ENCODE results near the gene TUBB6.

Gene TUBB6

DNA sequence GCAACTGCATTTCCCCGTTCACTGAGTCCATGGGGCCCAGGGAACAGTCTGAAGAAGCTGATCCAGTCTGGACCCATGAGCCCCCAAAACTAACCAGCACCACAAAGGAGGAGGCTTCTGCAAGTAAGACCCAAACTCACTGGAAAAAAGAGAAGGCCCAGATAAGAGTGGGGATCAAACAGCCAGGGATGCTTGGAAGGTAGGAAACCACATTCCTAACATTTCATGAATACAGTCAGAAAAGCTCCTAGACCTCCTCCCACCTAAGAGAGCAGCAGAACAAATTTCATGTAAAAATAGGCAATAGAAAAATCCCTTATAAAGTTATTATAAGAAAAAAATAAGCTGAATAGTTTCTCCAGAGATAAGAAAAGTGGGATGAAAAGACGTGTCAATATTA is 30.3 kb downstream of the TUBB6 start:
- DNase-seq (ENCODE audit: low spot score) = no peak

DNA sequence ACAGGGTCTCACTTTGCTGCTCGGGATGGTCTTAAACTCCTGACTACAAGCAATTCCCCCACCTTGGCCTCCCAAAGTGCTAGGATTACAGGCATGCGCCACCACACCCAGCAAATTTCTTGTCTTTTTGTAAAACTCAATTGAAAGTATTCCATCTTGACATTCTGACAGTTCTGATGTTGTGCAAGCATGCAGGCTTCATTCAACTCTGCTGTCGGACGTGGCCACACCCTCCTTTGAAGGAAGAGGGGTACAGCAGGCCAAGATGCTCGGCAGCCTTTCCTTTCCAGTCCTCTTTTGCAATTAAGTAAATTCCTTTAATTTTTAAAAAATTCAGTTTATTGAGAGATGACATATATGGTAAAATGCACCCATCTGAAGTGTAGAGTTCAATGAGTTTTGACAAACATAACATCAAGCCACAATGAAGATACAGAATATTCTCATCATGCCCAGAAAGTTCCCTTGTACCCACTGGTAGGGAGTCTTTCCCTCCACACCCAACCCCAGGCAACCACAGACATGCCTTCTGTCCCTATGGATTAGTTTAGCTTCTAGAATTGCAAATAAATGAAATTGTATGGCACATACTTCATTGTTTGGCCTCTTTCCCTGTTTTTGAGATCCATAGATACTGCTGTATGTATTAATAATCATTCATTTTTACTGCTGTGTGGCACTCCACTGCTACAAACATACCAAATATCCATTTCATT is 33.1 kb downstream of the TUBB6 start:
- DNase-seq (ENCODE audit: low spot score) = no peak

DNA sequence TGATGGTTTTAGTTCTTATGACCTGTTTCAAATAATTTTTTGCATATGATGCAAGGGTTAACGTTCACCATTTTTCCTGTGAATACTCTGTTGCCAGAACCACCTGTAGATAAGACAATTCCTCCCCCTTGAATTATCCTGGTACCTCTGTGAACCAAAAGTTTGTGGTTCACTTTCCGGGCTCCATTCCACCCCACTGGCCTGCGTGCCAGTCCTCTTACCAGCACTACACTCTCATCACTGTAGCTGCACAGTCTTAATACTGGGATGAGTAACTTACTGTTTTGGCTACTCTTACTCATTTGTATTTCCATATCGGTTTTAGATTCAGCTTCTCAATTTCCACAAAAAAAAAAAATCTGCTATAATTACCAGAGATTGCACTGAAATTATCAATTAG is 34.6 kb downstream of the TUBB6 start:
- DNase-seq (ENCODE audit: low spot score) = no peak

DNA sequence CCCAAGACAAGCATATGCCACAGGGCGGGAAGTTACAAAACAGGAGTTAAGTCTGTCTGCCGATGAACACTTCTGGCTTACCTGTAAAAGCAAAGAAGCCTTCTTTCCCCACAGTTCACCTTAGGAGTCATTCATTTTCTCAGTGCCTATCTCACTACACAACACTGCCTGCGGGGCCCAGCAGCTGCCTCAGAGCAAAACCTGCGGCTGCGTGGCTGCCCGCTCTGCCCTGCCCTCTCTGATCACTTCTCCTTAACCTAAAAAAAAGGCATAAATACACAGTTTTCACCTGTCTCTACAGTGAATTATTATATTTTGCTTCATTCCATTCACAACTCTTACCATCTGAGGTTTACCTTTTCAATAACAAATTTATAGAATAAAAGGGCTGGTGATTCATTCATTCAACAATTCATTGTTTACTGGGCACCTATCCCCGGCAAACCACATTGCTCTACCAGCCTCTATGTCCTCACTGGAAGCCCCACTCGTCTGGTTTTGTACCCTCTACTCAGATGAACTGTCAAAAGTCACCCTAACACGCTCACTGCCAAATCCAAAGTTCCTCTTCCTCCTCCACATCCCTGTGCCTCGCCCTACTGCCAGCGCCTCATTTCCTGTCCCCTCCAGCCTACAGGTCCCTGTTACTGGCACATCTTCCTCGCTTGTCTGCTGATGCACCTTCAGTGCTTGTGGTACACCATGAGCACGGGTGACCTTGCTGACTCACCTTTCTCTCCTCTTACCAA is 37.6 kb downstream of the TUBB6 start:
- DNase-seq (ENCODE audit: low spot score) = no peak

DNA sequence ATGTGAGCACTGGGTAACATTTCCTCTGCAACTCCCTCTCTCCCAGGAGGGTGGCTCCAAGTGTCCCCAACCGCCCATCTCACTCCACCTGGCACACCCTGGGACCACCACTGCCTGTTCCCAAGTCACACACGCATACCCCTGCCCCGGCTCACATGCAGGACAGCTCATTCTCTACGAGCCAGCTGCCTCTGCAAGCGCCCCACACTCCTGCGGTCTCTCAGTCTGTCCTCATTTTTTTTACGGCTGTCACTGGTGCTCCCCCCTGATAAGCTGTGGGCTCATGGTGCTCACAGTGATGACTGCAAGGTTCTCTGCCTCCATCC is 38.2 kb downstream of the TUBB6 start:
- DNase-seq (ENCODE audit: low spot score) = no peak

DNA sequence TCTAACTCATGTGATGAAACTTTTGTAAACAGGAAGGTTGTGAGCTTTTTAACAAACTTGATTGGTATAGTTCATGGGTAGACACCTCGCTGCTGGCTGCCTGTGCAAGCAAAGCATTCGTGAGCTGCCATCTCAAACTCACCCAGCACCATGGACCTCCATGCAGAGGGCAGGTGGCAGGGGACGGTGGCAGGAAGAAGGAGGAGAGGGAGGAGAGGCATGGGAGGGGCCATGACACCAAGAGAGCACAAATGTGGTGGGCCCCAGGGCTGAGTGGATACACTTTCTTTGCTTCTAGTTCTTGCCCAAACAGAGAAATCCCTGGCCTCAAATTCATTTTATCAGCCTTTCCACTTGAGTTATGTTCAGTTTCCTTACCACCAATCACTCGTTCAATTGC is 39.9 kb downstream of the TUBB6 start:
- no peak for DNase-seq (ENCODE audit: low spot score)

DNA sequence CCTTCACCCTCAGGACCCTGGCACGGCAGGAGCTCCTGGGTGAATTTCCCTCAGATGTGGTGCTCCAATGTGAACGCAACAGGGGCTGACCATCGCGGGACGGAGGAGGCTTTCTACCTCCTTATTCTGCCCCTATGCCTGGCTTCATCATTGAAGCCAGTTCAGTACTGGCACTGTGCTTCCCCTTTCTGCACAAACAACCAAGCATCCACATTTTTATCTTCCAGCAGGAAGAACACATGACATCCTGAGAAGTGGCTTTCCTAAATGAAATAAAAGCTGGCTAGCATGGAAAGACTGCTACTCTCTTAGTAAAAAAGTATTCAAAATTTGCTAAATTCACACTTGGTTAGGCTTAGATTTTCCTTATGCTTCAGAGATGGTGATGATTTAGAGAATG is 44.1 kb downstream of the TUBB6 start:
- no peak for DNase-seq (ENCODE audit: low spot score)

DNA sequence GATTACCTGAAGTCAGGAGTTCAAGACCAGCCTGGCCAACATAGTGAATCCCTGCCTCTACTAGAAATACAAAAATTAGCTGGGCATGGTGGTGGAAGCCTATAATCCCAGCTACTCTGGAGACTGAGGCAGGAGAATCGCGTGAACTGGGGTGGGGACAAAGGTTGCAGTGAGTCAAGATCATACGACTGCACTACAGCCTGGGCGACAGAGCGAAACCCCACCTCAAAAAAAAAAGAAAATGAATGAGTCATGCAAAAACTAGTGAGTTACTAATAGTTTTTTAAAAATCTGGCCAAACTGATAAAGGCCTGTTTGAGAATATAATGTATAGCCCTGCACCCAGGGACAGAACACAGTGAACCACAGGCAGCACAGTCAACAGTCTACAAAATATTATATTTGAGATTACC is 51.5 kb downstream of the TUBB6 start:
- no peak for DNase-seq (ENCODE audit: low spot score)

DNA sequence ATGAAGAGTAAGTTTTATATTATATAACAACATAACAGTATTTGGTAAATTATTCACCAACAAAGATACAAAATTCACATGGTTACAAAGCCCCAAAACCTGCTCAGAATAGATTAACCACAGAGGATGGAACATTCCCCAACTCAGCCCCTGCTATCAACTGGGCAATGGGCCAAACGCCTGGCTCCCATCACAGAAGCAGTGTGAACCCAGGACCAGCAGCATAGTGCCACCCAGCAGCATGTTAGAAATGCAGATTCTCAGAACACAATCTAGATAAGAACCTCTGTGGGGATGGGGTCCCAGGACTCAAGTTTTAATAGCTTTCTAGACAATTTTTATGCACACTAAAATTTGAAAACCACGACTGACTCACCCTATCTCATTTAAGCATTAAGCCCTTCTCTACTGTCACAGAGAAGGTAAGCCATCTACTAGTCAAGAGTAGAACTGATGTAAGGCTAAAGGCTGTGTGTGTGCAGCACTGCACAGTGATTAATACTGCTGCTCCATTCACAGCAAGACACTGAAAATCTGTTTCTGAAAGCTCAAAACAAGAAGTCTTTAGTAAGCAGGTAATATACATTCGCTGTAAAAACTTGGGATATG is 53.8 kb downstream of the TUBB6 start:
- DNase-seq (ENCODE audit: low spot score) = no peak

DNA sequence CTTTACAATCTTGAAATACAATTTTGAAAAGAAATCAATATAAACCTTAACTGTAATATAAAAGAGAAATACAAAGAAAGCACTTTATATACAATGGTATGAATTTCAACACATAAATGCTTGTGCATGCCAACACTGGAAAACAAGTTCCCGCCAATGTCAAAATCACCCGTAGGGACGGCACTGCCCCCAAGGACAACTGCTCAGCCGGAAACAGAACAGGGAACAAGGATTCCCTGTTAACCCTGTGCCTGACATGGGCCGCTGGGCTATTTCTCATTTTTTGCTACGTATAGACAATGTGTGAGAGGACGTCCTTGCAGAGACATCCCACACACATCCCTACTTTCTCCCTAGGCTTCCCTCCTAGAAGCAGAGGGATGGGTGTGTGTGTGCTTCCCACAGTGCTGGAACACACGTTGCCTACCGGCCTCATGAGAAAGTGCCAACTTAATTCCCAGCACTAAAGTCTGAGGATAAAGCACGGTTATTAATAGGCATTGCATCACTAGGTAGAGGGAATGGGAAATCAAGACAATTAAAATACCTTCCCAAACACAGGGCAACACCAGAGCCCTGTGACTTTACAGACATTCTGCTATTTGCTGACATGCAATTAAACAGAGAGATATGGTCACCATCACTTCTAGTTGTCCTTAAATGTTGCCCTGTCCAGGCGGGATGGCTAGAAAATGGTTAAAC is 54.6 kb downstream of the TUBB6 start:
- no peak for DNase-seq (ENCODE audit: low spot score)

DNA sequence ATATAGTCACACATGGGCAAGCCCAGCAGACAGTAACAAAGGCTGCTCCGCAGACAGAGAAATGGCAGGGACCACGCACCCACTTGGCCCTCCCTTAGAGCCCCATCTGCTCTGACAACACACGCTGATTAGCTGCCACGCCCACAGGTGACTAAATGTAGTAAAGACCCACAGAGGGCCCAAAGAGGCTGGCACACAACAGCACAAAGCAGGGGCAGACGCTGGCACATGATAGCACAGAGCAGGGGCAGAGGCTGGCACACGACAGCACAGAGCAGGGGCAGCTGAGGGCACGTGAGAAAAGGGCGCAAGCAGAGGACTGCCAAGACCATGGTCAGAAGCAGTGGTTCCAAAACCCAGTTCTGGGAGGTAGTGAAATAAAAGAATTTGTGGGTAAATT is 58.3 kb downstream of the TUBB6 start:
- DNase-seq (ENCODE audit: low spot score) = no peak

DNA sequence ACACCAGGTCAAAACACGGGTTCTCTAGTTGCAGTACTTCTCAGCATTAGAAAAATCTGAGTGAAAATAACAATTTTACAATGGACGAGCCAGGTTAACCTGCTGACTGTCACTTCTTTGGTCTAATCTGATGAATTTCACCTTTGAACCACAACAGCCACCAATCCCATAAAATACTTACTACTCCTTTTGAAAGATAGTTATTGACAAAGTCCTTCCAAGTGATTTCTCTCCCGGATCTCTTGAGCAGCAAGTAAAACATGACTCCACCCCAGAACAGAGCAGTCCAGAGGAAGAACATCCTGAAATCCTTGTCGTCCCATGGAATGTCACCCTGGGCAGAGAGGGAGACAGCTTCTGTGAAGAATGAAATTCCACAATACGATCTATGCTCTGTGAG is 58.7 kb downstream of the TUBB6 start:
- DNase-seq (ENCODE audit: low spot score) = no peak

DNA sequence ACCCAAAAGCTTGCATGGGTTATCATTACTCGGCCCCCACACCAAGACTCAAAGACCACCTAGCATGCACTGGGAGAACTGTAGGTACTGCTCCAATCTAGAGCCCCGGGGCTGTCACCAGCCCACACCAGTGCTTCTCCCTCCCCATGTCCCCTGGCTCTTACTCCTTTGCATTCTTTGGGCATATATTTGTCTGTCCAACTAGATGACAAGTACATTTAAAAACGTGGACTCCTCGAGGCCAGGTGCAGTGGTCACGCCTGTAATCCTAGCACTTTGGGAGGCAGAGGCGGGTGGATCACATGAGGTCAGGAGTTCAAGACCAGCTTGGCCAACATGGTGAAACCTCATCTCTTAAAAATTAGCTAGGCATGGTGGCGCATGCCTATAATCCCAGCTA is 61.2 kb downstream of the TUBB6 start:
- no peak for DNase-seq (ENCODE audit: low spot score)

DNA sequence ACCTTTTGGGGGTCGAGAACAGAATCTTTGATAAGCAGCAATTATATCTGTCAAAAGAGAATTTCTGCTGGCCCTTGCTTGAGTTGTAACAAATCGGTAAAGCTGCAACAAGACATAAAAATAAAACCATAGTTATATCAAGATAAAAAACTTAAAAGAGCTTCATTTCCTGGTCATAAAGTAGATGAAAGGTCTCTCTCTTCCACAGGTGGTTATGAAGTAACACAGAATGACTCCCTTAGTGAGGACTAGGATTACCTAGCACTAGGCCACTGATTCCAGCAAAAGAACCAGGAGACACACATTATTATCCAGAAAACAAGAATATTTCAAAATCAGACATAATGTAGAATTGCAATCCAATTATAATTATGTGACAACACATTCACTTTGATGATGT is 63.5 kb downstream of the TUBB6 start:
- DNase-seq (ENCODE audit: low spot score) = no peak

DNA sequence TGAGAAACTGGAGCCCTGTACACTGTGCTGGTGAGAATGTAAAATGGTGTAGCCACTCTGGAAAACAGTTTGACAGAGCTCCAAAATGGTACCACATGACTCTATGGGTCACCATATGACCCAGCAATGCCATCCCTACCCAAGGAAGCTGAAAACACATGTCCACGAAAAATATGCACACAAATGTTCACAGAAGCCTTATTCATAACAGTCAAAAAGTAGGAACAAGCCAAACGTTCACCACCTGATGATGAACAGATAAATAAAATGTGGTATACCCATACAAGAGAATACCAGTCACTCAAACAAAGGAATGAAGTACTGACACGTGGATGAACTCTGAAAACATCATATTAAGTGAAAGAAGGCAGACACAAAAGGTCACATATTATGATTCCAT is 64.4 kb downstream of the TUBB6 start:
- no peak for DNase-seq (ENCODE audit: low spot score)

DNA sequence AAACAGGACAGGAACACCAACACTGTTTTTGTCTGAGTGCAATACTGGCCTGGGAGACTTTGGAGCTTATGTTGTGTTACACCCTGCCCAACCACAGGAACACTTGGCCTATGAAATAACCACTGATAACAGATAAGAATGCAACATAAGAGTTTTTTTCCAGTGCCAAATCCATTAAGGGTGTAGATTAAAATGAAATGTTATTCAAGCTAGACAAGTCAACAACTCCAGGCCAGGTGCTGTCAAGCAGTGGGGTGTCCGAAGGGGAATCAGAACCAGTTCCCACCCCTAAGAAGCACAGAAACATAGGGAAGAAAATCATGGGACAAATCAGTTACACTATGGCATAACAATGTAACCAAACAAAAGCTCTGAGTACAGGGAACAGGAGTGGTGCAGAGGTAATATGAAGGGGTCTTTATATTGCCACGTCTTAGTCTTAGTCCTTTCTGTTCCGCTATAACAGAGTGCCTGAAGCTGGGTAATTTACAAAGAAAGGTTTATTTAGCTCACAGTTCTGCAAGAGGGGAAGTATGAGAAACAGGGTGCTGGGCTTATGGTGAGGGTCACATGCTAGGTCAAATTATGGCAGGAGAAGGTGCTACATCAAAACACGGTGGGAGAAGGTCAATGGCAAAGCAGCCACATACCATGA is 65.2 kb downstream of the TUBB6 start:
- no peak for DNase-seq (ENCODE audit: low spot score)

DNA sequence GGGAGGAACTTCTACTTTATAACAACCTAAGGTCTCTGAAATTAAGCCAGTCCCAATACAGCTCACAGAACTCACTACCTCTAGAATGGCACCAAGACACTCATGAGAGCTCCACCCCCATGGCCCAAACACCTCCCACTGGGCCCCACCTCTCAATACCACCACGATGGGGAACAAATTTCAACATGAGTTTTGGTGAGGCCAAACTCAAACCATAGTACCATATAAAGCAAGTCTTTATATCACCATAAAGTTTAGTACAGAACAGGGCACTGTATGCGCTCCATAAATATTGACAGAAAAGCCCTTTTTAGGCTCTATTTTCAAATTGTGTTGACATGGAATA is 65.7 kb downstream of the TUBB6 start:
- no peak for DNase-seq (ENCODE audit: low spot score)

DNA sequence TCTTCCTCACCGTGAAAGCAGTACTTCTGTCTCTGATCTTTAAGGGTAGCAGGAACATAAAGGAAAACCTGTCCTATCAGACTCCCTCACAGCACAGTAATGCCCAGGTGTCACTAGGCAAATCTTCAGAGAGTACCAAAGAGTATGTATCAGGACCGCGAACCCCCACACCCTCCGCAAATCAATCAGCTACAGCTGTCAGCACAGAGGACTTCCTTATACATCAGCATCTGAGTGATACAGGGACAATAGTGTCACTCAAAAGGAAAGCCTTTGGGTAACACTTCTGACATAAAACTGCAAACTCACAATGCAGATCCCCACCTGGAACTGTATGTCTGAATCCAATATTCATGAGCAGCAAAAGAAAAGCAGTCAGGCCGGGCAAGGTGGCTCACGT is 66.4 kb downstream of the TUBB6 start:
- DNase-seq (ENCODE audit: low spot score) = no peak

Measured in D341Med (cell line).